Type B pancreatic cell (in vitro differentiated cells): ENCODE data around the gene NUBP1. TPM values are rescaled to one million over a fixed set of nuclear protein-coding genes. Genes with fewer than 3 reads are reported as not detected.

Experiments
- DNase-seq: peaks from one replicate; pipeline ENCODE4 v3.0.0; 2021; ENCODE audit warnings: mixed read lengths; ENCODE audit not compliant: unreplicated experiment; ENCODE audit errors: extremely low spot score
- H3K27ac Mint-ChIP-seq: 2 replicates; pipeline ENCODE4 v1.8.0; 2021; ENCODE audit warnings: mild to moderate bottlenecking, mixed read lengths
- H3K27me3 Mint-ChIP-seq: 2 replicates; pipeline ENCODE4 v1.8.0; 2021; ENCODE audit warnings: mixed read lengths
- H3K36me3 Mint-ChIP-seq: 2 replicates; pipeline ENCODE4 v1.8.0; 2021; ENCODE audit warnings: mixed read lengths
- H3K4me1 Mint-ChIP-seq: one replicate; pipeline ENCODE4 v1.8.0; 2021; ENCODE audit warnings: mixed read lengths; ENCODE audit not compliant: unreplicated experiment
- H3K4me3 Mint-ChIP-seq: 2 replicates; pipeline ENCODE4 v1.8.0; 2021; ENCODE audit warnings: mild to moderate bottlenecking, mixed read lengths
- H3K9me3 Mint-ChIP-seq: 2 replicates; pipeline ENCODE4 v1.8.0; 2021; ENCODE audit warnings: mixed read lengths
- total RNA-seq: library from RNA; stranded (reverse); gene quantifications from 2 replicates; pipeline ENCODE4 v1.2.1, GENCODE V29; 2021; ENCODE audit warnings: low replicate concordance
- TF ChIP-seq, protein P1 (sequence below): fragments of 200-600 bp; sonication (generic); conservative IDR thresholded peaks from 2 replicates; pipeline ENCODE4 v1.5.0; 2021; ENCODE audit warnings: antibody characterized with exemption, mild to moderate bottlenecking

NUBP1 gene
- total RNA-seq, 1 donor from 2014 or later, result 24.1 TPM

DNA sequence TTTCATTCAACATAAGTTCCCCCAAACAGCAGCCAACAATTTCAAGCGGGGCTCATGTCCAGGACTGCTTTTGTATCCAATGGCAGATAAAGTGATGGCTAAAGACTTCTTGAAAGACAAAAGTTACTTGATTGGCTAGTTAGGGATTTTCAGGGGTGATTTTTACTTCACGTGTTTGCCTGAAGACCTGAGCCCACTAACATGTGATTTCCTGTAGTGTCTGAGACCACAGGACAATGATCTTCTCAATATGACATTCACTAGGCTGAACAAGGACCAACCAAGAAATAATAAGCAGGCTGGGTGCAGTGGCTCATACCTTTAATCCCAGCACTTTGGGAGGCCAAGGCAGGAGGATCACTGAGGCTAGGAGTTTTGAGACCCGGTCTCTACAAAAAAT is 64.6 kb downstream of the NUBP1 start:
- Mint-ChIP-seq H3K4me1 (peaks cover 4% of the 10 kb centered on the region), H3K27ac (no peak overlapping the region), H3K9me3 (no peaks in the 10 kb centered on the region), H3K27me3 (no peaks in the 10 kb centered on the region), H3K36me3 (no peaks in the 10 kb centered on the region), H3K4me3 (no peak overlapping the region)
- TF ChIP-seq, protein P1, sequence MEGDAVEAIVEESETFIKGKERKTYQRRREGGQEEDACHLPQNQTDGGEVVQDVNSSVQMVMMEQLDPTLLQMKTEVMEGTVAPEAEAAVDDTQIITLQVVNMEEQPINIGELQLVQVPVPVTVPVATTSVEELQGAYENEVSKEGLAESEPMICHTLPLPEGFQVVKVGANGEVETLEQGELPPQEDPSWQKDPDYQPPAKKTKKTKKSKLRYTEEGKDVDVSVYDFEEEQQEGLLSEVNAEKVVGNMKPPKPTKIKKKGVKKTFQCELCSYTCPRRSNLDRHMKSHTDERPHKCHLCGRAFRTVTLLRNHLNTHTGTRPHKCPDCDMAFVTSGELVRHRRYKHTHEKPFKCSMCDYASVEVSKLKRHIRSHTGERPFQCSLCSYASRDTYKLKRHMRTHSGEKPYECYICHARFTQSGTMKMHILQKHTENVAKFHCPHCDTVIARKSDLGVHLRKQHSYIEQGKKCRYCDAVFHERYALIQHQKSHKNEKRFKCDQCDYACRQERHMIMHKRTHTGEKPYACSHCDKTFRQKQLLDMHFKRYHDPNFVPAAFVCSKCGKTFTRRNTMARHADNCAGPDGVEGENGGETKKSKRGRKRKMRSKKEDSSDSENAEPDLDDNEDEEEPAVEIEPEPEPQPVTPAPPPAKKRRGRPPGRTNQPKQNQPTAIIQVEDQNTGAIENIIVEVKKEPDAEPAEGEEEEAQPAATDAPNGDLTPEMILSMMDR, result no peak
- DNase-seq, result no peak

DNA sequence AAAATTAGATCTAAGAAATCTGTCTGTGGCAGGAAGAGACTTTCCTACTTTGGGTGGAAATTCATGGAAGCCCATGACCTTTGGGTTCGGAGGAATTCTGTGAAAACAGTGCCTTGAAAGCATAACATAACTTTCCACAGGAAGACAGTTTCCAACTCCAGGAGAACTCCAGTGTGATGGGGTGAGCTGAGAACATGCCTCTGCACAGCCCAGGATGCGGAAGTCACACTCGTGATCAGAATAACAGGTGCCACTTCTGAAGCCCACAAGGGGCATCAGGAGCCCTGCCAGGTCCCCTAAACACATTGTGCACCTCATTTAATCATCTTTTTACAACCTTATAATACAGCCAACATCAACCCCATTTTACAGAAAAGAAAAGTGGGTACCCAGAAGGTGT is 65.2 kb downstream of the NUBP1 start:
- Mint-ChIP-seq H3K27ac (no peak overlapping the region), H3K9me3 (no peaks in the 10 kb centered on the region), H3K4me3 (no peak overlapping the region), H3K36me3 (no peaks in the 10 kb centered on the region), H3K27me3 (no peaks in the 10 kb centered on the region), H3K4me1 (peaks cover 4% of the 10 kb centered on the region)
- DNase-seq, result no peak
- TF ChIP-seq, protein P1, result no peak

DNA sequence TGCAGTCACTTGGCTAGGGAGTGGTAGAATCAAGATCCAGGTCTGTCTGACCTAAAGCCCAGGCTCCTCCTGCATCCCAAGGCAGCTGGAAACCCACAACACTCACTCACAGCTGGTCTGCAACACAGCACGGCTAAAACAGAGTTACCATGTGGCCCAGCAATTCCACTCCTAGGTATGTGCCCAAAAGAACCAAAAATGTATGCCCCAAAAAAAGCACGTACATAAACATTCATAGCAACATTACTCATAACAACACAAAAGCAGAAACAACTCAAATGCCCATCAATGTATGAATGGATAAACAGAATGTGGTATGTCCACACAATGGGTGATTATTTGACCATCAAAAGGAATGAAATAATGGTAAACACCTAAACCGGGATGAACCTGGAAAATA is 66.1 kb downstream of the NUBP1 start:
- Mint-ChIP-seq H3K4me3 (no peak overlapping the region), H3K27me3 (no peaks in the 10 kb centered on the region), H3K4me1 (peaks cover 4% of the 10 kb centered on the region), H3K27ac (no peak overlapping the region), H3K36me3 (no peaks in the 10 kb centered on the region), H3K9me3 (no peaks in the 10 kb centered on the region)
- DNase-seq, result no peak
- TF ChIP-seq, protein P1, result no peak

DNA sequence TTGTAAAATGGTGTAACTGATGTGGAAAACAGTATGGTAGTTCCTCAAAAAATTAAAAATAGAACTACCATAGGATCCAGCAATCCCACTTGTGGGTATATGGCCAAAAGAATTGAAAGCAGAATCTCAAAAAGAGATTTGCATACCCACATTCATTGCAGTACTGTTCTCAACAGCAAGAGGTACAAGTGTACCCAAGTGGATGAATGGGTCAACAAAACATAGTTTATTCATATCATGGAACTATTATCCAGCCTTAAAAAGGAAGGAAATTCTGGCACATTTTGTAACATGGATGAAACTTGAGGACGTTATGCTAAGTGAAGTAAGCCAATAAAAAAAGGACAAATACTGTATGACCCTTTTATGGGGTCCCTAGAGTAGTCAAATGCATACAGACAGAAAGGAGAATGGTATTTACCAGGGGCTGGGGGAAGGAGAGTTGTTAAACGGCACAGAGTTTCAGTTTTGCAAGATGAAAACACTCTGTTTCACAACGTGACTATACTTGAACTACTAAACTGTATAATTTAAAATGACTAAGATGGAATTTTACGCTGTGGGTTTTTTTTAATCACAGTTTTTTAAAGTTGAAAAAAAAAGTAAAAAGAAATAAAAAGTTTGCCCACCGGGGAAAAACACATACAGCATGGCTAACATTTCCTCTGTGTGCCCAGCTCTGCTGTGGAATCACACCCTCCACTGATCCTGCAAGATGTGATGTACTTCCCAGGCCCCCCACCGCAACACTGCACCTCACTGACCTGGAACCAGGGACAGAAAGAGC is 68.9 kb downstream of the NUBP1 start:
- Mint-ChIP-seq H3K4me3 (no peak overlapping the region), H3K36me3 (no peaks in the 10 kb centered on the region), H3K27ac (no peak overlapping the region), H3K4me1 (peaks cover 4% of the 10 kb centered on the region), H3K27me3 (peaks cover 2% of the 10 kb centered on the region), H3K9me3 (no peaks in the 10 kb centered on the region)
- DNase-seq, result no peak
- TF ChIP-seq, protein P1, result no peak

DNA sequence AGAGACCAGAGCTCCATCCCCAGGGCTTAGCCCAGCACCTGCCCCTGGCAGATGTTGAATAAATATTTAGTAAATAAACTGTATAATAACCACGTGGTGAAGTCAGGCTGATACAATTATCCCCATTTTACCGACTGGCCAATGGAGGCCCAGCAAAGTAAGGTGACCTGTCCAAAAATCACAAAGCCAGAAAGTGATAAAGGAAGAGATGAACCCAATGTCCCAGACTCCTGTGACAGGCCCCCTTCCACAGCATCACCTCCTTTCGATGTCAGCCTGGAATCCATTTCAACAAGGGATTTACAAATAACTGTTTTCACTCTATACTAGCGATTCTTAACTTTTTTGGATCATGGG is 69.4 kb downstream of the NUBP1 start:
- H3K4me1 Mint-ChIP-seq, result peaks cover 4% of the 10 kb centered on the region
- H3K4me3 Mint-ChIP-seq, result no peak overlapping the region
- no peaks in the 10 kb centered on the region for H3K9me3 Mint-ChIP-seq
- peaks cover 6% of the 10 kb centered on the region for H3K27me3 Mint-ChIP-seq
- no peak overlapping the region for H3K27ac Mint-ChIP-seq
- TF ChIP-seq, protein P1, result no peak
- DNase-seq, result no peak
- H3K36me3 Mint-ChIP-seq, result no peaks in the 10 kb centered on the region
